GM21786 (cell line): Measurements from ENCODE around the gene DCAF6.
A peak's percentile ranks its signal among the peaks of the same experiment; 100 is the strongest.
"Not testable (repeated sequence)": the region's sequence is repeated elsewhere in the genome, so short reads cannot be mapped to it uniquely, and the experiment has no call there.

Source experiments
- ATAC-seq: cut with Tn5 transposase; IDR thresholded peaks from one replicate; pipeline ENCODE4 v1.9.1; 2021; ENCODE audit not compliant: unreplicated experiment

Gene DCAF6

DNA sequence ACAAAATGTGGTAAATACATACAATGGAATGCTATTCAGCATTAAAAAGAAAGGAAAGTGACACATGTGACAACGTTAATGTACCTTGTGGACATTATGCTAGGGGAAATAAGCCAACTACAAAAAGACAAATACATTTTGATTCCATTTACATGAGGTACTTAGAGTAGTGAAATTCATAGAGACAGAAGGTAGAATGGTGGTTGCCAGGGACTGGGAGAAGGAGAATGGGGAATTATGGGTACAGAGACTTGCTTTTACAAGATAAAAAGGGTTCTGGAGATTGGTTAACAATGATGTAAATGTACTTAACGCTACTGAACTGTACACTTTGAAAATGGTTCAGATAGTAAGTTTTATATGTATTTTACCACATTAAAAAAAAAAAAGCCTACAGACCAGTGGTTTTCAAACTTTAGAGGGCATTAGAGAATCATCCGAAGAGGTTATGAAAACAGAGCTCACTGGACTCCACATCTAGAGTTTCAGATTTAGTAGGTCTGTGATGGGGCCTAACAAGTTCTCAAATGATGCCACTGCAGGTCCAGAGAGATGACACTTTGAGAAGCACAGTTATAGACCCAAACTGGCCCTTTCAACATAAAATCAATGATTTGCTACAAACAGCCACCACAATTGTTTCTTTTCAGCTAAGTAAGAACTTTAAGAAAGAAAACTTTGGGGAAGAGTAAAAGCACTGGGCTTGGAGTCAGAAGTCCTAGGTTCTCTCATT lies 13.0 kb upstream of the DCAF6 start:
- no peak for ATAC-seq

DNA sequence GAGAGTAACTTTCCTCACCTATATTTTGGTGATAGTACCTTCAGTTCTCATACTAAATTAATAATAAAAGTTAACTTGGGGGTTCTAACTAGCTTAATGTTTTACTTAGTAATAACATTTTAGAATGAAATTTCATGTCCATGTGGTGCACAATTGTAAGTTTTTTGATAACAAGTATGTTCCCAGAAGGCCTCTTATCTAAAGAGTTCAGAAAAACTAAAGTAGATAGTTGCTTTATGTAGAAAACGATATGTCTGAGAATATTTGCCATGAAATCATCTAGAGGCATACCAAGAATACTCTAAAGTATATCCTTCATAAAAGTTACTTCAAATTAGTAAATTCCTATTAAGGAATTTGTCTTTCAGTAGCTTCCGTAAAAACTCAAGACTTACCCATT lies 12.4 kb upstream of the DCAF6 start:
- ATAC-seq = no peak

DNA sequence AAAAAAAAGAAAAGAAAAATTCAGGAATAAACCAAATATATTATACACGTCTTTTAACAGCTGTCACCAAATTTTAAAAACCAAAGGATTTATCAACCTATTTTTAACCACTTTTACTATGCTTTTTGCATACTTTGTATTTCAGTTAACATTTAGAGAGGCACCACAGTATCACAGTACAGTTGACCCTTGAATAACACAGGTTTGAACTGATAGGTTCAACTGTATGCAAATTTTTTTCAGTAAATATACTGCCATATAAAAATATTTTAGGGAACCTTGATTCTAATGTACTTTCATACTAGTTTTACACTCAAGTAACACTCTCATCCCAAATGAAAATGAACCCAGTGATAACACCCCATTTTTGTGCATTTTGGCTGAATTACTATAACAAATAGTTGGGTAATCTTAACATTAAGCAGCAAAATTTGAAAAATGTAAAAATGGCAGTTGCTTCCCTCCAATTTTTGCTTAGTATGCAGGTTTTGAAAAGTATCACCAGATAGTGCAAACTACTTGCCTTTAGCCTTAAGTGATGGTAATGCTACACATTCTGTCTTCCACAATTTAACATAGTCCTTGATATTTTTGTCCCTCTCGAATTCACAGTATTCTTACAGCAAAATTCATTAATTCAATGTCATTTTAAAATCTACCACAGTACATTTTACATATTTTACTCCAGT lies 11.8 kb upstream of the DCAF6 start:
- ATAC-seq = no peak

DNA sequence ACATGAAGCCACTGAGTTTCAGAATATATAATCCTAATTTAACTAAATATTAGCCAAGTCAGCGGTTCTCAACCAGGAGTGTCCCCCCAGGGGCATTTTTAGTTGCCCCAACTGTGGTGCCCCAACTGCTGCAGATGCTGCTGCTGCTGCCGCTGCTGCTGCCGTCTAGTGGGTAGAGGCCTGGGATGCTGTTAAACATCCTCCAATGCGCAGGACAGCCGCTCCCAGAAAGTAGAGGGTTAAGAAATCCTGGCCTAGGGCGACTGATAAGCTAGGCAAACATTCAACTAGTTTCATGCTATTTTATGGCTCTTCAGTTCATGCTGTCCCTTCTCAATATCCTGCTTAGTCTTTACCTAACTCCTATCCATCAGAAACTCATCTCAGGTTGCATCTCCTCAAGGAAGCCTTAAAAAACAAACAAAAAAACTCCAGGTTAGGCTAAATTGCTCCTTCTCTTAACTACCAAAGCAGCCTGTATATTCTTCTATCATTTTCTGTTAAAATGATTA lies 9.9 kb upstream of the DCAF6 start:
- ATAC-seq = no peak

DNA sequence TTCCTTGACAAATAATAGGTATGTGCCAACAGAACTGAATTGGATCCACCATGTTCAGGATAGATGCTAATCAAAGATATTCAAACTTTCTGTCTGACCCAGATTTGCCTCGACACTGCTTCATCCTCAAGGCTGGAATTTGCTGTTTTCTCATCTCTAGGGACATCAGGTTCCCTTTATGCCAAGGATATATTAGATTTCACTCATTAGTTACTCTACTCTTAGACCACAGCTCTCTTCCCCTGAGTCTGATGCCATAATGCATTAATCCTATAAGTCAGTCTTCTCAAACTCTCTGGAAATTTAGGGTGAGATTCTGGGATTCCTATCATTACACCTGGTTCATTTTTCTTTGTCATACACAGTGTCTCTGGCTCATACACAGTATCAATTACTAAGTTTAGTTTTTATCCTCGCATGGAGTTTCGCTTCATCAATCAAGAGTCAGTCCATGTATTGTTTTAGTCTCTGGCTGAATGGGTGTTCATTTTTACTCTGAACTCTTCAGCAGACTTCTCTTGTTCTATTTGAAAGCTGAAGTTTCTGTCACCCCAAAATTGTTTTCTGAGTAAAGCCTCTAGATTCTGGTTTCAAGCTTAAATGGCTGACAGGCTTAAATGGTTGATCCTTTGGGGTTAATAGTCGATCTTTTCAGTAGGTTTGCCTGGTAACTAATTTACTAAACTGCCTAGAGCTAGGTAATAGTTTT lies 9.3 kb upstream of the DCAF6 start:
- peak; percentile 48 for ATAC-seq

DNA sequence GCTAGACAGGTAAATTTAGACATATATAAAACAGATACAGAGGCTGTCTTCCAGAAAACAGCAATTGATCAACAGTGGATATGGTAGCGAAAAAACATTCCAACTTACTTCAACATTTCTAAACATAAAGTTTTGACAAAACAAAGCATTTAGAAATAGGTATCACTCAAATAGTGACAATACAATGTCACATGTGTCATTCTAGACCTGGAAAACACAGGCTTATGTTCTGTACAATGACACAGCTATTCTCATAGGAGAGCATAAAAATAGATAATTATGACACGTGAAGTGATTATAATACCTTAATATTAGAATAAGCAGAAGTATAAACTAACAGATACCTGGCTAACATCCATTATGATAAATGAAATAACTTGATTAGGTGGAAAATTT lies 8.0 kb upstream of the DCAF6 start:
- no peak for ATAC-seq

DNA sequence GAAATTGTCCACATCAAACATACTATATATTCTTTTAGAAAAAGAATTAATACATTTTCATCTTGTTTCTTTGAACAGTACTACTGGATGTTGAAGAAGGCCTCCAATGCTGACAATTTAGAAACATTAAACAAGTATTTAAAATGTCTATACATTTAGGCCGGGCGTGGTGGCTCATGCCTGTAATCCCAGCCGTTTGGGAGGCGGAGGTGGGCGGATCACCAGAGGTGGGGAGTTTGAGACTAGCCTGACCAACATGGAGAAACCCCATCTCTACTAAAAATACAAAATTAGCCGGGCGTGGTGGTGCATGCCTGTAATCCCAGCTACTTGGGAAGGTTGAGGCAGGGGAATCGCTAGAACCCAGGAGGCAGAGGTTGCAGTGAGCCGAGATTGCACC lies 7.6 kb upstream of the DCAF6 start:
- ATAC-seq = not testable (repeated sequence)

DNA sequence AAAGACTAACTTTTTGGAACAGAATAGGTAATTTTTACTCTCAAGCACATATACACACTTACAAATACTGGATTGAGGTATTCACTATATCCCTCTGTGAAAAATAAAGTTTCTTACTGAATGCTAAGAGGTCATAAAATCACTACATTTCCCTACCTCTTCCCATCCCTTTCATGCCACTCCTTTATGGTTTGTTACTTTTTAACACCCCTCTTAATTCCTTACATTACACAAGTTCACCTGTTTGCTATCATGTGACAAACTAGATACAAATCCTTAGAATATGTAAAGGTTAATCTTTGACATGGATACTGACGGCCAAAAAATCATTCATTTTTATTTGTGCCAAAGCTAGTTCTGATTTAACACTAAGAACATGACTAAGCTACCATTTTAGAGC lies 6.8 kb upstream of the DCAF6 start:
- ATAC-seq = no peak

DNA sequence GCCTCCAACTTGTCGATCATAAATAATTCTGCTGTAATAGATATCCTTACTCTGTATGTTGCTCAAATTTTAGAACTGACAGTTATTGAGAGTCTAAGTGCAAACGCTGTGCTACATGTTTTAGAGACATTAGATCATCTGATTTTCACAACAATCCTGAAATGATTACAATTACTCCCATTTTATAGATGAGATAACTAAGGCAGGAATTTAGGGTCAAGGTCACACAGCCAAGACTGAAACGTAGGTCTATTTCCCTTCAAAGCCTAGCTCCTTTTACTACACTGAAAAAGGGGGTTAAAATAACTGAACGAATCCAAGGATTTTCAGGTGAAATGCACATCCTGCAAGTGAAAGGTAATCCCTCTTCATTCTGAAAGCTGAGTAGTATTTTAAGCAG lies 2.7 kb upstream of the DCAF6 start:
- no peak for ATAC-seq

DNA sequence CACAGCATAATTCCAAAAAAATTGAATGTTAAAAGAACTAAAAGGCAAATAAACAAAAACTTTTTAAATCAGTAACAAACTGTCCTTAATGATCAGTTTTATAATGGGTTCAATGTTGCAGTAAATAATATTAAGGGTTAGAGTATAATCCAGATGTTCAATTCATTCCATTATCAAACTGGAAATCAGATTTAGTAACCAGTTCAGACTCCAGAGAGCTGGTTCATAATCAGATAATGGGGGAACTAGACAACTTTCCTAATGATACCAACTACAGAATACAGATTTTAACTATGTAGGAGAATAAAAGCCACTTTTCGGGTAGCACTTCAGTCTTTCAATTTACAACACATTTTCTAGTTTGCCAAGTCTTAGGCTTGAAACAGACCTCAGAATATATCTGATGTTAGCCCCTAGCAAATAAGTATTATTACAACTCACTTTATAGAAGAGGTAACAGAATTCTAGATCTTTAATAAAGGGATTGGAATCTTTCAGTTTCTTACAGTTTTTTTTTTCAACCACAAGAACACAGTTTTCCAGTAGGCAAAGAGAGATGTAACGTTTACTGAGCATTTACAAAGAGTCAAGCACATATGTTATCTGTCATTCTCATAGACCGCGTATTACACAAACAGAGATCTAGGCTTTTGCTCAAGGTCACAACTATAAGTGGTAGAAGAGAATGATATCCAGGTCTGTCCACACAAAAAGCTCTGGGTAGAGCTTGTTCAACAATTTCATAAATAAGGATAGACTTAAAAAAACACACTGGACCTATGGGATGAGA lies 1.9 kb upstream of the DCAF6 start:
- ATAC-seq = no peak

DNA sequence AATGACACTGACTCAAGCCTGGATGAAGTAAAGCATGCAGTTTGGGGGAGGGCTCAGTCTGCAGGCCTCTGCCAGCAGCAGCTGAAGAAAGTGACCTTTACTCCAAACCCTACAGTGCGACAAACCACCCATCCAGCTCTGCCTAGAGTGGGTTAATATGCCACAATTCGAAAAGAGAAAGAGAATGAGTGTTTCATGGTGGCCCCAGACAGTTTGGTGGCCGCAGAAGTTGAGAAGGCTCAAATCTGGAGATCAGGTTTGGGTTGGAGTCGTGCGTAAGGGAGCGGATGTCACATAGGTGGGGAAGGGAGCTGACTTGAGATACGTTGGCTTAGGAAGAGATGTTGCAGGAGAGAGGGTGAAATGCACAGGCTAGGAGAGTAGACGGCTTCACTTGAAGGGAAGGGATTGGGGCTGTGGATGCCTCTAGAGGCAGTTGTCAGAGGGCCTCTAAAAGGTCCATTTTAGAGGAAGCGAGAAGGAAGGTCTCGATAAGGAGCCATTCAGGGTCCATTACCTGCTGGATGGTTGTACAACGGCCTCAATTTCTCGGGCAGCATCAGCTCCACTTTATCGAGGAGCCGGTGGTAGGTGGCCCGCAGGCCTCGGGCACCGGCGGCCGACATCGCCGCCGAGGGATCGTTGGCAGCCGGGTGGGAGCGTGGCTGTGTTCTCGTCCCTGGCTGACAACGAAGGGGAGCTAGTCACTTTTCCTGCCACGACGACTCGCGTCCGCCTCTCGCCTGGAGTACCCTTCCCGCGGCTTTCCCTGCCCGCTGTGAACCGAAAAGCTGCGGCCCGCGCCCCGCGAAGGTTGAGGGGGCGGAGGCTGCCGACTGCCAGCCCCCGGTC lies 1.0 kb upstream of the DCAF6 start:
- peak; percentile 6 for ATAC-seq

DNA sequence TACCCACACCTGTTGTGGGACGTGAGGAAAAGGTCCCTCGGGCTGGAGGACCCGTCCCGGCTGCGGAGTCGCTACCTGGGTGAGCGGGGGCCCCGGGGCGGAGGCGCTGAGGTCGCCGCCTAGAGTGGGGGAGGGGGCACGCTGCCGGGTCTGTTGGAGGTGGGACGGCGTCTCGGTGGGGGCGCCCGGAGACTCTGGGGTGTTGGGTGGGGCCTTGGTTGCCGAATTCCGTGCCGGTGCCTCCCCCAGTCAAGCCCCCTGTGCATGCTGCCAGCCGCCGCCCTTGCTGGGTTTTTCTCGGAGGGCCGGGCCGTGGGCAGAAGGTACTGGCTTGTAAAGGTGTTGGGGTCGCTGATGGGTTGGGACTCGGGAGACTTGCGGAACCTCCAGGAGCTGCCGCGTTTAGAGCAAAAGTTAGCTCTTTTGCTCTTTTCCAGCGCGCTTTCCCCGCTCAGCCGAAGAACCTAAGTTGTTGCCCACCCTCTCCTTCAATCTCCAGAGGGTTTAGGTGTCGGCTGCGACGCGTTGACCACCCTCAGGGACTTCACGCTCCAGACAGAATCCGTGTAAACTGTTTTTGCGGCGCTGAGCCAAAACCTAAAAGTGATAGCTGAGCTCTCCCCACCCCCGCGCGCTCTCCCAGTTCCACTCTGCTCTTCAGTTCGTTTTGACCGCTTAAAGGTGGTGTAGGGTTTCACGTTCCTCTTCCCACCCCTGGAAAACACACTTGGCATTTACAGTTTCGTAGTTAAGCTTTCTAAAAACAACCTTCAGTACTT lies 636 bp downstream of the DCAF6 start, which contains the start of gene MPC2:
TSS of gene MPC2 (minus strand) at position 143 of the 779 bp plus-strand sequence. CDS start 1,231 bp downstream, outside the sequence.
- ATAC-seq = no peak

DNA sequence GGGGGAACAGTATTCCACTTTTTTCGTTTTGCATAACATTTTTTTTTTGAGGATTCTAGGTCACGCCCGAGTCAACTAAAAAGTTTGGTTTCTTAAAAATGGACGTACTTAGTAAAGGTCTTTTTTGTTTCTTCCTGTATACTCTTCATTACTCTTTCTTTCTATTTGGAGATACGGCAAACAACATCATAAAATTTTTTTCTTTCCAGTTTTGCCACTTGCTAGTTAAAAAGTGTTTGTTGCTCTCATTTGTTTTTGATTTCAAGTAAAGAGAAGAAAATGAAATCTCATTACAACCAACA lies 1.2 kb downstream of the DCAF6 start:
- ATAC-seq = no peak

DNA sequence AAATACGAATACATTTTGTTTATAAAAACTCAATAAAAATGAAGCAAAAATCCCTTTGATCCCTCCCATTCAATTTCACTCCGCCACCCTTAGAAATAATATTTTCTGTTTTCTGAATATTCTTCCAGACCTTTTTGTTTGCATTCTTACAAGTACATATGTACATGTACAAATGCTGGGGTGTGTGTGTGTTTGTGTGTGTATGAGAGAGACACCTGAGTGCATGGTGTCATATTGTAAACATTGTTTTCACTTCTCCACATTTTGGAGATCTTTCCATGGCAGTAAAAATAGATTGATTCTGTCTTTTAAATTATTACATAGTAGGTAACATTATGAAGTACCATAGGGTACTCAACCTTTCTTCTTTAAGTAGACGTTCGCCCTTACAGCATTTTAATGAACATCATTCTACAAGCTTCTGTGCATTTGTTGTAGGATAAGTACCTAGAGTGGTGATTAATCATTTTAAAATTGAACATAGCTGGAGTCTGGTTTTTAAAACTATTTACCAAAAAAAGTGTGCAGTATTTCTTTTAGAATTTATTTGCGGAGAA lies 1.7 kb downstream of the DCAF6 start:
- no peak for ATAC-seq

DNA sequence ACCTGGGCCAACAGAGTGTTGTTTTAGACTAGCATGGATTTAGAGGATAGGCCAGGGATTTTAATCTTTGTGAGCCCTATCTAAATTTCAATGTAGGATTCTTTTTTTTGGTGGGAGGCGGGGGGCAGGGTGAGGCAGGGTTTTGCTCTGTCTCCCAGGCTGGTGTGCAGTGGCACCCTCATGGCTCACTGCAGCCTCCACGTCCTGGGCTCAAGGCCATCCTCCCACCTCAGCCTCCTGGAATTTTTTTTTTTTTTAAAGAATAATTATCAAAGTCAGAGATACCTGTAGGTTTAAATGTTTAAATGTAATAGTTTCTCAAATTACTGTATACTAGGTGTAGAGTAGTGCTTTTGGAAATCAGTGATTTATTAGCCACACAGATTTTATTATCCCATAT lies 3.8 kb downstream of the DCAF6 start:
- no peak for ATAC-seq

DNA sequence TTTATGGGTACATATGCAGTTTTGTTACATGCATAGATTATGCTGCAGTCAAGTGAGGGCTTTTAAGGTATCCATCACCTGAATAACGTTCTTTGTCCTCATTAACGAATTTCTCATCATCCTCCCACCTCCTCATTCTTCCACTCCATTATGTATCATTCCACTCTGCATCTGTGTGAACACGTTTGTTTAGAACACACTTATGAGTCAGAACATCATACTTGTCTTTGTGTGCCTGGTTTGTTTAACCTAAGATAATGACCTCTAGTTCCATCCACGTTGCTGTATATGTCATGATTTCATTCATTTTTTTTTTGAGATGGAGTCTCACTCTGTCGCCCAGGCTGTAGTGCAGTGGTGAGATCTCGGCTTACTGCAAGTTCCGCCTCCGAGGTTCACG lies 7.1 kb downstream of the DCAF6 start:
- no peak for ATAC-seq

DNA sequence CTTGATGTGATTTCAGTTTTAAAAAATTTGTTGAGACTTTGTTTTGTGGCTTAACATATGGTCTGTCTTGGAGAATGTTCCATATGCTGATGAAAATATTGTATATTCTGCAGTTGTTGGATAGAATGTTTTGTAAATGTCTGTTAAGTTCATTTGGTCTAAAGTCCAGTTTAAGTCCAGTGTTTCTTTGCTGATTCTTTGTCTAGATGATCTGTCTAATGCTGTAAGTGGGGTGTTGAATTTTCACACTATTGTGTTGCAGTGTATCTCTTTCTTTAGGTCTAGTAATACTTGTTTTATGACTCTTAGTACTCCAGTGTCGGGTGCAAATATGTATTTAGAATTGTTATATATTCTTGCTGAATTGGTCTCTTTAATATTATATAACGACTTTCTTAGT lies 11.2 kb downstream of the DCAF6 start:
- no peak for ATAC-seq

DNA sequence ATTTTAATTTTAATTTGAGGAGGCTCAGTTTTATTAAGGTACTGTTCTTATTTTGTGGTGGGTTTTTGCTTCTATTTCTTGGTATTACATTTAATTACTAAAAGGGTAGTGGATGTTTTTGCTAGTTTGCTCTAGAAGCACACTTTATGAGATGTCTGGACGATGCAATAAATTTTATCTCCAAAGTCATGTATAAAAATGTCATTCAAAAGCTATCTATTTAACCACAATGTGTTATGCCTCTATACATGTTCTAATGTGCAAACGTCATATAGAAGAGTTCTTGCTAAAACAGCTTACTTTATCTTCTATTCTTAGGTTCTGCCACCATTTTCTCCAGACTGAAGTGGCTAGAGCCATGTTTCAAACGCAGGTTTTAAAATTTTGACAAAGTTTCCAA lies 13.3 kb downstream of the DCAF6 start:
- ATAC-seq = no peak

DNA sequence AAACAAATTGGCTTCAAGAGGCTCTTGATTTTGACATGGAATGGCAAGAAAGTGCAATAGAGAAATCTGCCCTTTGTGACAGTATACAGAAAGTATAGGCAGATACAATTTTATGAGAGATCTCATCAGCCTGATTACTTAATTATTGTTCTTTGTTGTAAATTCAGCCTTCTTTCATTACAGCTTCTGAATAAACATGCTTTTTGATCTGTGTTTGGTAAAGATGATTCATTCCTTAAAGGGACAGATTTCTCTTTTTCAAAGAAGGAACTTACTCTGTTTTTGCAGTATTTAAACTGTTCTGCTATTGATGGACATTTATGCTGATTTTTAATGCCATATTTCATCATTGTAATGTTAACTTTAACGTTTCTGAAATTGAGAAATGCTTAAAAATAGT lies 14.1 kb downstream of the DCAF6 start:
- ATAC-seq = no peak
